HCT116 (cell line): ENCODE results near the gene LIPI. TPM values are rescaled to one million over a fixed set of nuclear protein-coding genes. Genes with fewer than 3 reads are reported as not detected.

ENCODE experiments used
- ATAC-seq: fragments of 200-7000 bp; cut with Tn5 transposase; 2 replicates; pipeline ENCODE4 v1.9.1; 2020; ENCODE audit warnings: mild to moderate bottlenecking, moderate library complexity
- BruUV-seq: library from RNA; stranded (reverse); fragments of 400-500 nt; replicated peaks from 2 replicates; lab custom pipeline; 2021; lab: Mats Ljungman, UMichigan
- CTCF ChIA-PET: fragments of 300-600 bp; sonication (Branson Sonifier 250); formaldehyde crosslinking; loops from one replicate; lab custom pipeline; 2021; ENCODE audit warnings: antibody characterized with exemption; lab: Charles Lee
- POLR2A ChIA-PET: fragments of 300-600, 350-600 bp; sonication (Branson Sonifier 250); formaldehyde crosslinking; loops from one replicate; lab custom pipeline; 2021; ENCODE audit warnings: antibody characterized with exemption; lab: Charles Lee
- RAD21 ChIA-PET, 2 experiments: fragments of 300-600 bp; sonication (Branson Sonifier 250); formaldehyde crosslinking; loops; one replicate each; lab custom pipeline; 2023; ENCODE audit warnings: low total read pairs in 2 of 2; ENCODE audit not compliant: uncharacterized antibody in 2 of 2, unreplicated experiment in 2 of 2, low non-redundant PET in 1 of 2; lab: Charles Lee
- DNase-seq: peaks from one replicate; pipeline ENCODE4 v3.0.0-alpha.2; 2010; ENCODE audit warnings: low read depth, low spot score
- H2AFZ ChIP-seq: fragments of 200-600 bp; shearing (Covaris generic), sonication (generic); 2 replicates; pipeline ENCODE4 v1.6.1; 2017; ENCODE audit warnings: low read depth, mixed run types, mixed read lengths, antibody characterized with exemption, low read length; ENCODE audit not compliant: poor library complexity, severe bottlenecking
- H3K27ac ChIP-seq: 2 replicates; pipeline ENCODE4 v1.5.1; 2012; ENCODE audit warnings: low read depth, low read length
- H3K27me3 ChIP-seq: fragments of 200-600 bp; sonication (generic); 2 replicates; pipeline ENCODE4 v1.6.1; 2016; ENCODE audit warnings: mixed run types, low read length, mixed read lengths; ENCODE audit not compliant: insufficient read depth
- H3K36me3 ChIP-seq, 2 experiments: fragments of 200-500 bp in 1 of 2; fragments of 200-600 bp in 1 of 2; sonication (Bioruptor generic) in 1 of 2; sonication (generic) in 1 of 2; 2 replicates each; pipeline versions ENCODE4 v1.5.1 to v1.6.1; 2014 to 2016; ENCODE audit warnings: low read length in 2 of 2, inconsistent platforms in 1 of 2, mixed read lengths in 1 of 2, mixed run types in 1 of 2; ENCODE audit not compliant: insufficient read depth in 2 of 2, control insufficient read depth in 1 of 2
- H3K4me1 ChIP-seq, 2 experiments: fragments of 200-600 bp in 1 of 2; sonication (generic) in 1 of 2; 2 replicates each; pipeline versions ENCODE4 v1.5.1 to v1.6.1; 2012 to 2017; ENCODE audit warnings: low read length in 2 of 2, inconsistent platforms in 1 of 2, mild to moderate bottlenecking in 1 of 2, mixed read lengths in 1 of 2, mixed run types in 1 of 2, moderate library complexity in 1 of 2; ENCODE audit not compliant: insufficient read depth in 2 of 2, control insufficient read depth in 1 of 2
- H3K4me2 ChIP-seq: fragments of 200-600 bp; sonication (generic); 2 replicates; pipeline ENCODE4 v1.6.1; 2017; ENCODE audit warnings: mixed run types, low read length, mixed read lengths
- H3K4me3 ChIP-seq, 2 experiments: fragments of 200-600 bp in 1 of 2; sonication (generic) in 1 of 2; replicated peaks in 1 of 2; 2 replicates each; pipeline ENCODE4 v1.5.1; 2011 to 2016; ENCODE audit warnings: low read length in 2 of 2, control low read depth in 1 of 2, low read depth in 1 of 2, mild to moderate bottlenecking in 1 of 2, mixed read lengths in 1 of 2, mixed run types in 1 of 2
- H3K79me2 ChIP-seq: fragments of 200-600 bp; sonication (generic); 2 replicates; pipeline ENCODE4 v1.6.1; 2017; ENCODE audit warnings: mild to moderate bottlenecking, mixed run types, low read length, moderate library complexity, mixed read lengths; ENCODE audit not compliant: insufficient read depth
- H3K9ac ChIP-seq: fragments of 200-600 bp; sonication (generic); 2 replicates; pipeline ENCODE4 v1.6.1; 2016; ENCODE audit warnings: low read length, mixed read lengths
- H3K9me2 ChIP-seq: fragments of 200-600 bp; sonication (generic), shearing (Covaris generic); 2 replicates; pipeline ENCODE4 v1.6.1; 2017; ENCODE audit warnings: mixed run types, mild to moderate bottlenecking, moderate library complexity; ENCODE audit not compliant: insufficient read depth
- H3K9me3 ChIP-seq, 2 experiments: fragments of 200-500 bp in 1 of 2; fragments of 200-600 bp in 1 of 2; sonication (Bioruptor generic) in 1 of 2; sonication (generic) in 1 of 2; 2 replicates each; pipeline ENCODE4 v1.6.1; 2014 to 2017; ENCODE audit warnings: low read length in 2 of 2, mixed read lengths in 2 of 2, inconsistent platforms in 1 of 2, low read depth in 1 of 2, mild to moderate bottlenecking in 1 of 2, mixed run types in 1 of 2, moderate library complexity in 1 of 2; ENCODE audit not compliant: control insufficient read depth in 1 of 2, insufficient read depth in 1 of 2
- H4K20me1 ChIP-seq: fragments of 200-600 bp; sonication (generic), shearing (Covaris generic); 2 replicates; pipeline ENCODE4 v1.6.1; 2017; ENCODE audit warnings: mixed run types, mild to moderate bottlenecking, moderate library complexity; ENCODE audit not compliant: insufficient read depth
- CTCF ChIP-seq, 3 experiments: fragments of 200-600 bp in 1 of 3; sonication (generic) in 1 of 3; IDR thresholded peaks in 2 of 3; conservative IDR thresholded peaks in 1 of 3; 2 replicates each; pipeline ENCODE4 v1.5.1; 2012 to 2017; ENCODE audit warnings: low read depth in 2 of 3, low read length in 2 of 3, antibody characterized with exemption in 1 of 3, borderline replicate concordance in 1 of 3, control low read depth in 1 of 3, mild to moderate bottlenecking in 1 of 3, mixed read lengths in 1 of 3, mixed run types in 1 of 3, moderate library complexity in 1 of 3; ENCODE audit not compliant: insufficient read depth in 1 of 3
- EGR1 ChIP-seq: IDR thresholded peaks from 2 replicates; pipeline ENCODE4 v1.6.1; 2012; ENCODE audit warnings: low read depth
- ELF1 ChIP-seq: IDR thresholded peaks from 2 replicates; pipeline ENCODE4 v1.6.1; 2012; ENCODE audit warnings: low read depth, borderline replicate concordance
- JUND ChIP-seq: IDR thresholded peaks from 2 replicates; pipeline ENCODE4 v1.6.1; 2012
- MAX ChIP-seq: IDR thresholded peaks from 2 replicates; pipeline ENCODE4 v1.6.1; 2012
- REST ChIP-seq: IDR thresholded peaks from 2 replicates; pipeline ENCODE4 v1.6.1; 2012; ENCODE audit warnings: low read depth
- SIN3A ChIP-seq: IDR thresholded peaks from 2 replicates; pipeline ENCODE4 v1.6.1; 2012; ENCODE audit warnings: low read depth
- SRF ChIP-seq: IDR thresholded peaks from 2 replicates; pipeline ENCODE4 v1.6.1; 2012; ENCODE audit warnings: low read depth
- ZFX ChIP-seq: fragments of 450-650 bp; IDR thresholded peaks from 2 replicates; pipeline ENCODE4 v1.6.1; 2017
- intact Hi-C: fragments of 100-400 bp; cut with micrococcal nuclease; formaldehyde crosslinking; loops from 2 replicates; pipeline ENCODE4 v1.10.0; 2022
- total RNA-seq: library from RNA; stranded (reverse); gene quantifications from one replicate; pipeline ENCODE4 v1.2.1, GENCODE V29; 2021; ENCODE audit not compliant: unreplicated experiment

Gene LIPI
- total RNA-seq, 1 experiment from 2014 or later, result not detected

- Histone ChIP-seq H2AFZ (no peak overlapping the region), H3K4me2 (no peak overlapping the region), H3K9me2 (no peaks in the 10 kb centered on the region), H3K4me1 (no peaks in the 10 kb centered on the region), H3K4me3 (no peak overlapping the region), H3K36me3 (no peaks in the 10 kb centered on the region), H3K79me2 (no peaks in the 10 kb centered on the region), H3K27me3 (no peaks in the 10 kb centered on the region), H3K27ac (no peak overlapping the region), H4K20me1 (no peaks in the 10 kb centered on the region), H3K9me3 (no peaks in the 10 kb centered on the region), H3K9ac (no peak overlapping the region)
- ATAC-seq (peak; percentile 58; the same call in 1 of the 2 replicates), DNase-seq (peak; percentile 10)
- intact Hi-C loops, result loop anchor here (5.0 kb wide), 1 partner anchor 1233 kb away; no protein-coding TSS in a partner anchor
- RAD21 ChIA-PET, result no interaction called here
- BruUV-seq, result no TSS peak
- TF ChIP-seq ZFX, result no peak
- peak in 2 of 3 experiments; percentile 34 to 56; a peak in 3 of 6 replicates for TF ChIP-seq CTCF (IDR thresholded peaks at IDR 0.05 in 2 of 3, conservative IDR thresholded peaks at IDR 0.05 in 1 of 3; ENCODE audit: borderline replicate concordance in 1 of 3, insufficient read depth in 1 of 3, low read depth in 2 of 3, low read length in 2 of 3)
- CTCF ChIA-PET, result no interaction called here
- POLR2A ChIA-PET, result no interaction called here
Measured at GRCh38 chr21:14259747-14260146, 49.0 kb upstream of the LIPI start.

- Histone ChIP-seq H3K79me2 (no peaks in the 10 kb centered on the region), H3K36me3 (no peaks in the 10 kb centered on the region), H4K20me1 (no peaks in the 10 kb centered on the region), H3K9me3 (peaks cover 0 to 4% of the 10 kb centered on the region in 2 experiments; a peak in 1 of 4 replicates), H3K9me2 (no peaks in the 10 kb centered on the region), H3K27ac (no peak overlapping the region), H3K4me1 (no peaks in the 10 kb centered on the region), H3K4me3 (no peak overlapping the region), H3K27me3 (no peaks in the 10 kb centered on the region), H2AFZ (no peak overlapping the region), H3K4me2 (no peak overlapping the region), H3K9ac (no peak overlapping the region)
- BruUV-seq, result no TSS peak
- intact Hi-C loops, result no loop called here
- ChIA-PET RAD21 (no interaction called here), POLR2A (no interaction called here), CTCF (interaction anchor here (0.7 kb wide), 1 partner anchor 29 kb away, joined by 3 read pairs; no protein-coding TSS in a partner anchor)
- TF ChIP-seq EGR1 (no peak), MAX (no peak), JUND (no peak), ELF1 (no peak), SRF (no peak), SIN3A (no peak), REST (no peak)
- DNase-seq (no peak), ATAC-seq (no peak)
Measured at GRCh38 chr21:14251336-14251735, 40.6 kb upstream of the LIPI start.
